CD4-positive, alpha-beta T cell treated with Interleukin-17A for 4 hours (primary cell): ENCODE data around the gene MACROD2.

Experiments
- DNase-seq: peaks from one replicate; pipeline ENCODE4 v3.0.0-alpha.2; 2020; ENCODE audit warnings: mixed read lengths

Gene MACROD2

GRCh38 chr20:15204234-15204633, 1208.9 kb downstream of the MACROD2 start:
- no peak for DNase-seq

- no peak for DNase-seq
These were observed 1209.7 kb downstream of the MACROD2 start for GRCh38 chr20:15205028-15205427.

- no peak for DNase-seq
These were observed 1210.4 kb downstream of the MACROD2 start for GRCh38 chr20:15205719-15206118.

- DNase-seq: no peak
These were observed 1214.2 kb downstream of the MACROD2 start for GRCh38 chr20:15209537-15209936.

- DNase-seq: no peak
These were observed 1218.7 kb downstream of the MACROD2 start for GRCh38 chr20:15214051-15214450.

GRCh38 chr20:15220009-15220656, 1224.8 kb downstream of the MACROD2 start:
- no peak for DNase-seq

- DNase-seq: no peak
These were observed 1225.7 kb downstream of the MACROD2 start for GRCh38 chr20:15220778-15221565.

GRCh38 chr20:15222502-15223330, 1227.4 kb downstream of the MACROD2 start:
- DNase-seq: no peak

- DNase-seq: no peak
These were observed 1228.9 kb downstream of the MACROD2 start for GRCh38 chr20:15224199-15224598.

GRCh38 chr20:15227102-15227501, 1231.8 kb downstream of the MACROD2 start:
- no peak for DNase-seq

- no peak for DNase-seq
These were observed 1236.9 kb downstream of the MACROD2 start for GRCh38 chr20:15232243-15232642.

GRCh38 chr20:15235471-15236198, 1240.3 kb downstream of the MACROD2 start:
- no peak for DNase-seq

- DNase-seq: no peak
These were observed 1241.5 kb downstream of the MACROD2 start for GRCh38 chr20:15236812-15237211.

- no peak for DNase-seq
These were observed 1244.4 kb downstream of the MACROD2 start for GRCh38 chr20:15239542-15240206.

- DNase-seq: no peak
These were observed 1245.5 kb downstream of the MACROD2 start for GRCh38 chr20:15240801-15241200.

GRCh38 chr20:15241681-15242080, 1246.4 kb downstream of the MACROD2 start:
- DNase-seq: no peak

- DNase-seq: no peak
These were observed 1247.5 kb downstream of the MACROD2 start for GRCh38 chr20:15242773-15243172.

- no peak for DNase-seq
These were observed 1250.6 kb downstream of the MACROD2 start for GRCh38 chr20:15245896-15246295.

GRCh38 chr20:15248618-15249395, 1253.5 kb downstream of the MACROD2 start:
- DNase-seq: no peak

GRCh38 chr20:15251171-15251570, 1255.9 kb downstream of the MACROD2 start:
- no peak for DNase-seq

- DNase-seq: no peak
These were observed 1257.0 kb downstream of the MACROD2 start for GRCh38 chr20:15252304-15252703.
